Measurements from ENCODE around the gene CMIP. TPM values are rescaled to one million over a fixed set of nuclear protein-coding genes. Genes with fewer than 3 reads are reported as not detected.

Gene CMIP
- polyA plus RNA-seq, 1 experiment, result 4.9 TPM

DNA sequence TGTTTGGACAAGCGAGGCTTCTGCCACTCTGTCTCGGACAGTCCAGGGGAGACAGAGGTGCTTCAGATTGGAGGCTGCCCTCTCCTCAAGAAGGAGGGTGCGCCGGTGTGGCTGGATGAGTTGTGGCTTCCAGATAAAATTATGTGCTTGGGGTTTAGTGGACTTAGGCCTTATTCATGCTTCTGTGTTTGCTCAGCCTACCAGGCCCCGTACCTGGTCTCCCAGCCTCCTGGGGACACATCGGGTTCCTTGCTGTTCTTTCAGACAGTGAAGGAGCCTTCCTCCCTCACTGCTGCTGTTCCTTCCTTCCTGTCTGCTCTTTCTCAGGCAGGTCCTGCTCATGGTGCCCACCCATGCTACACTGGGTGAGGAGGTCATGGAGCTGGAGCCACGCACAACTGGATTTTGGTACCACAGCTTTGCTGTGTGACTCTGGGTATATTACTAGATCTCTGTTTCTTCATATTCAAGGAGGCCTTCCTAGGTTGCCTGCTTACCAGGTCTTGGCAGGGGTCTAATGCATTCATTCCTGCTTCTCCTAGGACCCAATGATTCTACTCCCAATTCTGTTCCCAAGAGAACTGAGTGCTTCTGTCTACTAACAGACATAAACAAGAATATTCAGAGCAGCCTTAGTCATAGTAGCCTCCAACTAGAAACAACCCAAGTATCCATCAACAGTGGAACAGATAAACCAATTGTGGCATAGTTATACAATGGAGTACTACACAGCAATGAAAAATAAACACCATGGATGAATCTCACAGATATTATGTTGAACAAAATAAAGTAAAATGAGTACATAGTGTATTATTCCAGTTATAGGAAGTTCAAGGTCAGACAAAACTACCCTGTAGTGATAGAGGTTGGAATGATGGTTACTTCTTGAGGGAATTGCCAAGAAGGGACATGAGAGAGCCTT, 121.7 kb downstream of the CMIP start:
- no peak for DNase-seq (ENCODE audit: low read depth)
- H3K36me3 ChIP-seq (ENCODE audit: control insufficient read depth, insufficient read depth, low read length), result no peaks in the 10 kb centered on the region
- CTCF ChIA-PET, result no interaction called here
- POLR2A ChIA-PET, result no interaction called here
- no peak overlapping the region for H3K4me3 ChIP-seq (ENCODE audit: low read depth, low read length)
- TF ChIP-seq CTCF (IDR thresholded peaks at IDR 0.05; ENCODE audit: insufficient read depth, low read depth, low read length), result no peak
- no peaks in the 10 kb centered on the region for H3K27me3 ChIP-seq (ENCODE audit: control insufficient read depth, insufficient read depth, low read length)

- H3K27me3 ChIP-seq (ENCODE audit: control insufficient read depth, insufficient read depth, low read length), result no peaks in the 10 kb centered on the region
- no peak for DNase-seq (ENCODE audit: low read depth)
- ChIA-PET POLR2A (interaction anchor here (0.6 kb wide), 1 partner anchor 62 kb away, joined by 3 read pairs; no protein-coding TSS in a partner anchor), CTCF (no interaction called here)
- no peak for TF ChIP-seq CTCF (IDR thresholded peaks at IDR 0.05; ENCODE audit: insufficient read depth, low read depth, low read length)
- H3K36me3 ChIP-seq (ENCODE audit: control insufficient read depth, insufficient read depth, low read length), result no peaks in the 10 kb centered on the region
- no peak overlapping the region for H3K4me3 ChIP-seq (ENCODE audit: low read depth, low read length)
Observed at GRCh38 chr16:81567087-81567486, 122.5 kb downstream of the CMIP start.

DNA sequence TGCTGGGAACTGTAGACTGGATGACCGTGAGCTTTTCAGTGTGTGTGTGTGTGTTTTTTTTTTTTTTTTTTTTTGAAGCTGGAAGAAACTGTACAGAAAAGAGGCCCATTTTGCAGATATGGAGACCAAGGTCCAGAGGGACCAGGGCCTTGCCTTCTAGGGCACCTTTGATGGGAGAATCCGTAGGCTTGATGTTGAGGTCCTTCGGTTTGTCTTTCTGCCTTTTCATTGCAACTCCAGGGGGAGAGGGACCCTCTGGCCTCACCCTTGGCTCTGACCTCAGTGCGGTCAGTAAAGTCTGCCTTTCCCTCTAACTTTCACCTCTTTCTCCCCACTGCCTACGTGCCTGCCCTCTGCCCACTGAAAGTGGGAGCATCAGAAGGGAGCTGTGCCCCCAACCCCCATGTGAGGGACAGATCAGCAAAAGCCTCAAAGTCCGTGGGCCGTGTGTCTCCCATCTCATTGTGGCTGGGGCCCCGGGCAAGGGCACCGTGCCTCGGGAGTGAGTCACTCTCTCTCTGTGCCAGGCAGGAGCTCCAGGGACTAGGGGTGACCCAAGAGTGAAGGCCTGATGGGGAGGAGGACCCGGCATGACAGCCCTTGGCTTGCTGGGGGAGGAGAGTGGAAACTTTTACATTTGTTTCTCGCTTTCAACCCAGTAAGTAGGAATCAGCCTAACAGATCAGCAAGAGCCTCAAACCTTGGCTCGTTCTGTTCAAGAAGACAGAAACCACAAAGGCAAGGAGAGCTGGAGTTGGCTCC, 123.6 kb downstream of the CMIP start:
- no peak for DNase-seq (ENCODE audit: low read depth)
- TF ChIP-seq CTCF (IDR thresholded peaks at IDR 0.05; ENCODE audit: insufficient read depth, low read depth, low read length), result no peak
- Histone ChIP-seq H3K4me3 (ENCODE audit: low read depth, low read length) (no peak overlapping the region), H3K27me3 (ENCODE audit: control insufficient read depth, insufficient read depth, low read length) (no peaks in the 10 kb centered on the region), H3K36me3 (ENCODE audit: control insufficient read depth, insufficient read depth, low read length) (no peaks in the 10 kb centered on the region)
- CTCF ChIA-PET, result interaction anchor here (0.6 to 1.6 kb wide), 4 partner anchors 16 to 165 kb away, joined by 3 to 4 read pairs (median 3); no protein-coding TSS in a partner anchor
- POLR2A ChIA-PET, result interaction anchor here (0.6 to 0.7 kb wide), 3 partner anchors 22 to 144 kb away, joined by 3 to 6 read pairs (median 3); no protein-coding TSS in a partner anchor

DNA sequence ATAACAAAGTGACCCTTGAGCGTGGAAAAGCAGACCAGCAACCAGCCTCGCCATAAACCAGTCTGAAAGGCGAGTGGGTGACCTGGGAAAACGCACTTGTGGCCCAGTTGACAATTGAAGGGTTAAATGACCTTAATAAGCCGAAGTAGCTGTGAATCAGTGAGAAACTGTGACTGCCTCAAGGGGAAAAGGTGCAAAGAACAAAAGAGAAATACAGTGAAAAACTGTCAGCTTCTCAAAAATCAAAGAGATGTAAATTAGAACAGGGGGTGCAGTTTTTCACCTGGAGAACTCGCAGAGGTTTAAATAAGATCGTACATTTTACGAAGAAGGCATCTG, 124.1 kb downstream of the CMIP start:
- H3K4me3 ChIP-seq (ENCODE audit: low read depth, low read length), result no peak overlapping the region
- TF ChIP-seq CTCF (IDR thresholded peaks at IDR 0.05; ENCODE audit: insufficient read depth, low read depth, low read length), result no peak
- CTCF ChIA-PET, result interaction anchor here (0.6 to 1.6 kb wide), 3 partner anchors 15 to 165 kb away, joined by 3 to 4 read pairs (median 3); no protein-coding TSS in a partner anchor
- POLR2A ChIA-PET, result interaction anchor here (0.6 to 0.7 kb wide), 2 partner anchors 23 to 143 kb away, joined by 3 to 6 read pairs; no protein-coding TSS in a partner anchor
- H3K36me3 ChIP-seq (ENCODE audit: control insufficient read depth, insufficient read depth, low read length), result no peaks in the 10 kb centered on the region
- H3K27me3 ChIP-seq (ENCODE audit: control insufficient read depth, insufficient read depth, low read length), result no peaks in the 10 kb centered on the region
- no peak for DNase-seq (ENCODE audit: low read depth)
